CD14-positive monocyte (primary cell): ENCODE data around the gene DMC1. TPM values are rescaled to one million over a fixed set of nuclear protein-coding genes. Genes with fewer than 3 reads are reported as not detected.

ENCODE experiments used
- DNase-seq, 3 donors: peaks; one replicate each; pipeline ENCODE4 v3.0.0-alpha.2; 2011 to 2022
- H2AFZ ChIP-seq: 2 replicates; pipeline ENCODE4 v1.6.0; 2012; ENCODE audit warnings: mild to moderate bottlenecking, low read depth, low read length, inconsistent platforms; ENCODE audit not compliant: insufficient read depth, poor library complexity, severe bottlenecking
- H3K27ac ChIP-seq, 2 donors: 1 replicate in 1 of 2; 2 replicates in 1 of 2; pipeline ENCODE4 v1.5.1; 2012 to 2013; ENCODE audit warnings: low read length in 2 of 2, control low read depth in 1 of 2, inconsistent platforms in 1 of 2, low read depth in 1 of 2, mild to moderate bottlenecking in 1 of 2
- H3K27me3 ChIP-seq, 2 donors: one replicate each; pipeline versions ENCODE4 v1.6.0 to v1.6.1; 2011 to 2013; ENCODE audit warnings: low read length in 2 of 2; ENCODE audit not compliant: control insufficient read depth in 2 of 2, insufficient read depth in 2 of 2
- H3K36me3 ChIP-seq, 2 donors: replicated peaks in 1 of 2; 1 replicate in 1 of 2; 2 replicates in 1 of 2; pipeline versions ENCODE4 v1.5.1 to v1.6.1; 2012 to 2013; ENCODE audit warnings: low read length in 2 of 2, control low read depth in 1 of 2, inconsistent platforms in 1 of 2, mild to moderate bottlenecking in 1 of 2; ENCODE audit not compliant: insufficient read depth in 2 of 2, control insufficient read depth in 1 of 2
- H3K4me1 ChIP-seq, 2 donors: 1 replicate in 1 of 2; 2 replicates in 1 of 2; pipeline versions ENCODE4 v1.5.1 to v1.6.1; 2012 to 2013; ENCODE audit warnings: low read length in 2 of 2, control low read depth in 1 of 2, inconsistent platforms in 1 of 2, mild to moderate bottlenecking in 1 of 2, moderate library complexity in 1 of 2; ENCODE audit not compliant: insufficient read depth in 2 of 2, control insufficient read depth in 1 of 2
- H3K4me2 ChIP-seq: replicated peaks from 2 replicates; pipeline ENCODE3; 2012; ENCODE audit warnings: low read length, moderate library complexity, mild to moderate bottlenecking; ENCODE audit not compliant: poor library complexity, severe bottlenecking; ENCODE audit errors: extremely low read depth
- H3K4me3 ChIP-seq, 3 experiments: fragments of 200-600 bp in 1 of 3; sonication (generic) in 1 of 3; replicated peaks in 1 of 3; 1 replicate in 2 of 3; 2 replicates in 1 of 3; pipeline ENCODE4 v1.5.1; 2011 to 2013; ENCODE audit warnings: low read length in 3 of 3, mild to moderate bottlenecking in 3 of 3, control low read depth in 2 of 3, low read depth in 2 of 3, inconsistent platforms in 1 of 3, moderate library complexity in 1 of 3
- H3K79me2 ChIP-seq: 2 replicates; pipeline ENCODE4 v1.6.0; 2012; ENCODE audit warnings: mild to moderate bottlenecking, control low read depth, inconsistent platforms, low read length, moderate library complexity; ENCODE audit not compliant: insufficient read depth
- H3K9ac ChIP-seq: 2 replicates; pipeline ENCODE4 v1.6.0; 2017; ENCODE audit warnings: low read length, mild to moderate bottlenecking; ENCODE audit not compliant: insufficient read depth, poor library complexity, severe bottlenecking
- H3K9me3 ChIP-seq, 2 donors: replicated peaks in 1 of 2; 1 replicate in 1 of 2; 2 replicates in 1 of 2; pipeline versions ENCODE4 v1.5.1 to v1.6.1; 2012 to 2013; ENCODE audit warnings: low read length in 2 of 2, control low read depth in 1 of 2; ENCODE audit not compliant: control insufficient read depth in 1 of 2, insufficient read depth in 1 of 2
- H4K20me1 ChIP-seq: 2 replicates; pipeline ENCODE4 v1.6.0; 2012; ENCODE audit warnings: mild to moderate bottlenecking, low read length, control low read depth, moderate library complexity; ENCODE audit not compliant: insufficient read depth
- H3K27ac Mint-ChIP-seq, 7 donors: one replicate each; pipeline ENCODE4 v1.8.0; 2020; ENCODE audit warnings: mild to moderate bottlenecking in 7 of 7, mixed read lengths in 7 of 7, moderate library complexity in 6 of 7, inconsistent platforms in 2 of 7
- H3K27me3 Mint-ChIP-seq, 3 donors: one replicate each; pipeline ENCODE4 v1.8.0; 2021 to 2022; ENCODE audit warnings: low read depth in 3 of 3, mild to moderate bottlenecking in 3 of 3, mixed read lengths in 3 of 3, moderate library complexity in 3 of 3, inconsistent platforms in 1 of 3
- H3K36me3 Mint-ChIP-seq, 2 donors: one replicate each; pipeline ENCODE4 v1.8.0; 2020; ENCODE audit warnings: mixed read lengths in 2 of 2, inconsistent platforms in 1 of 2, mild to moderate bottlenecking in 1 of 2
- H3K4me1 Mint-ChIP-seq: one replicate; pipeline ENCODE4 v1.8.0; 2020; ENCODE audit warnings: mild to moderate bottlenecking, mixed read lengths
- H3K4me3 Mint-ChIP-seq, 2 donors: one replicate each; pipeline ENCODE4 v1.8.0; 2020; ENCODE audit warnings: mild to moderate bottlenecking in 2 of 2, mixed read lengths in 2 of 2, moderate library complexity in 1 of 2
- H3K9me3 Mint-ChIP-seq, 7 donors: one replicate each; pipeline ENCODE4 v1.8.0; 2020 to 2022; ENCODE audit warnings: mixed read lengths in 7 of 7, mild to moderate bottlenecking in 6 of 7, moderate library complexity in 6 of 7, inconsistent platforms in 2 of 7
- WGBS: methylation state at CpG from one replicate; pipeline ENCODE4 v1.1.5; 2013; ENCODE audit warnings: missing lambda C conversion rate; ENCODE audit not compliant: insufficient coverage; 5-methylcytosine and 5-hydroxymethylcytosine counted together
- intact Hi-C, 2 donors: fragments of 100-400 bp; cut with micrococcal nuclease; formaldehyde crosslinking; loops; one replicate each; pipeline versions ENCODE4 v1.15.0 to v1.15.1; 2023
- polyA plus RNA-seq, 3 donors: library from polyadenylated mRNA; depleted of rRNA in 1 of 3; unstranded in 2 of 3; stranded (reverse) in 1 of 3; fragments of 300-500 nt in 2 of 3; fragments of >200 nt in 1 of 3; fragmentation: Illumina TruSeq in 2 of 3; gene quantifications; 1 replicate in 2 of 3; 2 replicates in 1 of 3; pipeline ENCODE4 v1.2.3, GENCODE V29; 2012 to 2021
- TF ChIP-seq, protein P1 (sequence below): fragments of 200-600 bp; IDR thresholded peaks from one replicate; pipeline ENCODE4 v1.8.0; 2022; ENCODE audit warnings: antibody characterized with exemption, mild to moderate bottlenecking

Gene DMC1
- polyA plus RNA-seq, 3 donors: not detected

DNA sequence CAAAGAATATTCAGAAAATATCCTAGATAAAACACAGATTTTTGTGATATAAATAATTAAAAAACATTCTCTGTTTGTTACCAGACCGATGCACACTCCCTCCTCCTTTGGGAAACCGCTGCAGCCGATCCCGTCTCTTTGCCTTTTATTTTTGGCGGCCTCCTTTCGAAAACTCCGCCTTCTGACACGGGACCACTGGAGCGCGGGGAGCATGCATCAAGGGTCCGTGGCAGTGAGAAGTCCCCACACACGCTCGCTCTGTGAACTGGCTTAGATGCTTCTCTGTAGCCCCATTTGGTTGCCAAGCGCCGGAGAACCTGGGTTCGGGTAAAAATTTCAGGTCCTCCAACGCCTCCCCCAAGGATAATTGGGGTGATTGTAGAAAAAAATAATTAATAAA lies 80.8 kb downstream of the DMC1 start:
- H3K9ac ChIP-seq: no peak overlapping the region
- no peaks in the 10 kb centered on the region for H3K4me1 ChIP-seq
- no peak for DNase-seq
- H3K36me3 ChIP-seq: peaks cover 95 to 98% of the 10 kb centered on the region in 2 donors
- Mint-ChIP-seq H3K27me3 (no peaks in the 10 kb centered on the region), H3K27ac (no peak overlapping the region), H3K4me1 (no peaks in the 10 kb centered on the region), H3K36me3 (peaks cover 86 to 96% of the 10 kb centered on the region in 2 donors), H3K9me3 (no peaks in the 10 kb centered on the region), H3K4me3 (no peak overlapping the region)
- H2AFZ ChIP-seq: no peak overlapping the region
- H3K9me3 ChIP-seq: no peaks in the 10 kb centered on the region
- no peak overlapping the region for H3K4me3 ChIP-seq
- intact Hi-C loops: no loop called here
- no peak overlapping the region for H3K27ac ChIP-seq
- H3K79me2 ChIP-seq: peaks cover 30% of the 10 kb centered on the region
- H3K27me3 ChIP-seq: no peaks in the 10 kb centered on the region
- no peak overlapping the region for H3K4me2 ChIP-seq
- 98% methylated on average over 11 of the region's 17 CpGs for WGBS
- TF ChIP-seq, protein P1, sequence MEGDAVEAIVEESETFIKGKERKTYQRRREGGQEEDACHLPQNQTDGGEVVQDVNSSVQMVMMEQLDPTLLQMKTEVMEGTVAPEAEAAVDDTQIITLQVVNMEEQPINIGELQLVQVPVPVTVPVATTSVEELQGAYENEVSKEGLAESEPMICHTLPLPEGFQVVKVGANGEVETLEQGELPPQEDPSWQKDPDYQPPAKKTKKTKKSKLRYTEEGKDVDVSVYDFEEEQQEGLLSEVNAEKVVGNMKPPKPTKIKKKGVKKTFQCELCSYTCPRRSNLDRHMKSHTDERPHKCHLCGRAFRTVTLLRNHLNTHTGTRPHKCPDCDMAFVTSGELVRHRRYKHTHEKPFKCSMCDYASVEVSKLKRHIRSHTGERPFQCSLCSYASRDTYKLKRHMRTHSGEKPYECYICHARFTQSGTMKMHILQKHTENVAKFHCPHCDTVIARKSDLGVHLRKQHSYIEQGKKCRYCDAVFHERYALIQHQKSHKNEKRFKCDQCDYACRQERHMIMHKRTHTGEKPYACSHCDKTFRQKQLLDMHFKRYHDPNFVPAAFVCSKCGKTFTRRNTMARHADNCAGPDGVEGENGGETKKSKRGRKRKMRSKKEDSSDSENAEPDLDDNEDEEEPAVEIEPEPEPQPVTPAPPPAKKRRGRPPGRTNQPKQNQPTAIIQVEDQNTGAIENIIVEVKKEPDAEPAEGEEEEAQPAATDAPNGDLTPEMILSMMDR: no peak
- peaks cover 99% of the 10 kb centered on the region for H4K20me1 ChIP-seq

DNA sequence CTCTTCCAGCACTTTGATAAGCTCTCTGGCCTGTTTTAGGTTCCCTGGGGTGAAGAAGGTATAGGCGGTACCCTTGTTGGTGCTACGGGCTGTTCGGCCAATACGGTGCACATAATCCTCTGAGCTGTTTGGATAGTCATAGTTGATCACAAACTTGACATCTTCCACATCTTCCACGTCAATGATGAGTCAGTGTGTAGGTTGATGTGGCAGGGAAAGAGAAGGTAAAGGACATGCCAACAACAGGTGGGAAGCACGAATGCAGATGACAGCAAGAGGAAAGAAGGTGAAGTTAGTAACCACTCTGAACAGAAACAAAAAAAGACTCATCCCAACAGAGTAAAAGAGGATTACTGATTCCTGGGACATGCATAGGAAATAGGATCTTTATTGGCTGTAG lies 82.0 kb downstream of the DMC1 start:
- Mint-ChIP-seq H3K4me3 (no peak overlapping the region), H3K27me3 (no peaks in the 10 kb centered on the region), H3K27ac (peak overlapping the region in 2 of 7 donors; percentile 16 to 17), H3K9me3 (no peaks in the 10 kb centered on the region), H3K4me1 (no peaks in the 10 kb centered on the region), H3K36me3 (peaks cover 86 to 95% of the 10 kb centered on the region in 2 donors)
- Histone ChIP-seq H3K27me3 (no peaks in the 10 kb centered on the region), H4K20me1 (peaks cover 99% of the 10 kb centered on the region), H3K4me2 (no peak overlapping the region), H3K36me3 (peaks cover 95 to 98% of the 10 kb centered on the region in 2 donors), H3K9me3 (no peaks in the 10 kb centered on the region), H3K4me3 (no peak overlapping the region), H3K79me2 (peaks cover 22% of the 10 kb centered on the region), H3K27ac (peak overlapping the region in 1 of 2 donors; percentile 21), H2AFZ (no peak overlapping the region), H3K9ac (no peak overlapping the region), H3K4me1 (no peaks in the 10 kb centered on the region)
- no peak for DNase-seq
- TF ChIP-seq, protein P1: no peak
- WGBS: no CpG with 5 or more reads among the region's 6 CpGs
- intact Hi-C loops: no loop called here
